ENCODE results near the gene PGBD5. TPM values are rescaled to one million over a fixed set of nuclear protein-coding genes. Genes with fewer than 3 reads are reported as not detected.
"Not testable (repeated sequence)": the region's sequence is repeated elsewhere in the genome, so short reads cannot be mapped to it uniquely, and the experiment has no call there.

The PGBD5 gene
- total and polyA plus RNA-seq, 2 experiments from 2014 or later: 0.82 to 2.4 TPM

- no peak for TF ChIP-seq EZH2phosphoT487 (IDR thresholded peaks at IDR 0.05; ENCODE audit: low read depth, severe bottlenecking, unreplicated experiment)
- no peak for TF ChIP-seq EZH2 (IDR thresholded peaks at IDR 0.05; ENCODE audit: borderline replicate concordance)
- no peak for TF ChIP-seq CTCF (IDR thresholded peaks at IDR 0.05; ENCODE audit: poor library complexity)
- no peak for DNase-seq (ENCODE audit: low spot score)
- Histone ChIP-seq H3K79me2 (no peaks in the 10 kb centered on the region), H3K9me2 (replicated peaks; ENCODE audit: insufficient read depth) (no peaks in the 10 kb centered on the region), H3K27ac (no peak overlapping the region), H3K27me3 (peaks cover 62% of the 10 kb centered on the region), H2AFZ (no peak overlapping the region), H4K20me1 (ENCODE audit: insufficient read depth, poor library complexity, severe bottlenecking) (no peaks in the 10 kb centered on the region), H3K4me2 (peak overlapping the region; percentile 88), H3K9me3 (ENCODE audit: low read depth) (no peaks in the 10 kb centered on the region), H3K4me1 (ENCODE audit: insufficient read depth) (peaks cover 11% of the 10 kb centered on the region), H3K4me3 (no peak overlapping the region), H3K36me3 (replicated peaks; ENCODE audit: insufficient read depth, low read depth) (no peaks in the 10 kb centered on the region)
- 78% methylated on average over 4 of the region's 4 CpGs for WGBS (ENCODE audit: low lambda C conversion rate, missing lambda C conversion rate)
These were observed 2.2 kb downstream of the PGBD5 start for GRCh38 chr1:230423951-230424350.

- peaks cover 11% of the 10 kb centered on the region for H3K4me1 ChIP-seq (ENCODE audit: insufficient read depth)
- no peak overlapping the region for H3K27ac ChIP-seq
- no peak overlapping the region for H2AFZ ChIP-seq
- no peak for TF ChIP-seq EZH2 (IDR thresholded peaks at IDR 0.05; ENCODE audit: borderline replicate concordance)
- H3K79me2 ChIP-seq: no peaks in the 10 kb centered on the region
- H4K20me1 ChIP-seq (ENCODE audit: insufficient read depth, poor library complexity, severe bottlenecking): no peaks in the 10 kb centered on the region
- H3K4me2 ChIP-seq: no peak overlapping the region
- no peaks in the 10 kb centered on the region for H3K9me2 ChIP-seq (replicated peaks; ENCODE audit: insufficient read depth)
- H3K36me3 ChIP-seq (replicated peaks; ENCODE audit: insufficient read depth, low read depth): no peaks in the 10 kb centered on the region
- H3K4me3 ChIP-seq: no peak overlapping the region
- no peaks in the 10 kb centered on the region for H3K9me3 ChIP-seq (ENCODE audit: low read depth)
- WGBS (ENCODE audit: low lambda C conversion rate, missing lambda C conversion rate): 80% methylated on average over 5 of the region's 5 CpGs
- no peak for DNase-seq (ENCODE audit: low spot score)
- H3K27me3 ChIP-seq: peaks cover 57% of the 10 kb centered on the region
These were observed 2.9 kb downstream of the PGBD5 start for GRCh38 chr1:230423261-230423660.

GRCh38 chr1:230422221-230422981 is 3.7 kb downstream of the PGBD5 start:
- Histone ChIP-seq H2AFZ (no peak overlapping the region), H3K36me3 (replicated peaks; ENCODE audit: insufficient read depth, low read depth) (no peaks in the 10 kb centered on the region), H3K4me3 (no peak overlapping the region), H3K9me2 (replicated peaks; ENCODE audit: insufficient read depth) (no peaks in the 10 kb centered on the region), H3K79me2 (no peaks in the 10 kb centered on the region), H3K9me3 (ENCODE audit: low read depth) (no peaks in the 10 kb centered on the region), H4K20me1 (ENCODE audit: insufficient read depth, poor library complexity, severe bottlenecking) (no peaks in the 10 kb centered on the region), H3K27ac (no peak overlapping the region), H3K4me1 (ENCODE audit: insufficient read depth) (peaks cover 11% of the 10 kb centered on the region), H3K27me3 (peaks cover 48% of the 10 kb centered on the region), H3K4me2 (no peak overlapping the region)
- TF ChIP-seq EZH2phosphoT487 (IDR thresholded peaks at IDR 0.05; ENCODE audit: low read depth, severe bottlenecking, unreplicated experiment) (no peak), CTCF (IDR thresholded peaks at IDR 0.05; ENCODE audit: poor library complexity) (no peak), EZH2 (IDR thresholded peaks at IDR 0.05; ENCODE audit: borderline replicate concordance) (no peak)
- DNase-seq (ENCODE audit: low spot score): no peak
- 52% methylated on average over 14 of the region's 14 CpGs for WGBS (ENCODE audit: low lambda C conversion rate, missing lambda C conversion rate)

GRCh38 chr1:230421481-230421880 is 4.7 kb downstream of the PGBD5 start:
- Histone ChIP-seq H2AFZ (no peak overlapping the region), H3K27ac (no peak overlapping the region), H3K36me3 (replicated peaks; ENCODE audit: insufficient read depth, low read depth) (no peaks in the 10 kb centered on the region), H3K4me1 (ENCODE audit: insufficient read depth) (peaks cover 11% of the 10 kb centered on the region), H3K4me2 (no peak overlapping the region), H4K20me1 (ENCODE audit: insufficient read depth, poor library complexity, severe bottlenecking) (no peaks in the 10 kb centered on the region), H3K9me3 (ENCODE audit: low read depth) (no peaks in the 10 kb centered on the region), H3K27me3 (peaks cover 43% of the 10 kb centered on the region), H3K9me2 (replicated peaks; ENCODE audit: insufficient read depth) (no peaks in the 10 kb centered on the region), H3K4me3 (no peak overlapping the region), H3K79me2 (no peaks in the 10 kb centered on the region)
- TF ChIP-seq CTCF (IDR thresholded peaks at IDR 0.05; ENCODE audit: poor library complexity) (no peak), EZH2 (IDR thresholded peaks at IDR 0.05; ENCODE audit: borderline replicate concordance) (no peak), EZH2phosphoT487 (IDR thresholded peaks at IDR 0.05; ENCODE audit: low read depth, severe bottlenecking, unreplicated experiment) (no peak)
- WGBS (ENCODE audit: low lambda C conversion rate, missing lambda C conversion rate): 83% methylated on average over 1 of the region's 1 CpG
- DNase-seq (ENCODE audit: low spot score): no peak

GRCh38 chr1:230420372-230420771 is 5.8 kb downstream of the PGBD5 start:
- H3K27ac ChIP-seq; H3K9me3 ChIP-seq (ENCODE audit: low read depth); H3K4me2 ChIP-seq; H3K4me3 ChIP-seq; H4K20me1 ChIP-seq (ENCODE audit: insufficient read depth, poor library complexity, severe bottlenecking); H3K79me2 ChIP-seq; H3K9me2 ChIP-seq (replicated peaks; ENCODE audit: insufficient read depth); DNase-seq (ENCODE audit: low spot score); H3K36me3 ChIP-seq (replicated peaks; ENCODE audit: insufficient read depth, low read depth); H2AFZ ChIP-seq: not testable (repeated sequence)
- 76% methylated on average over 2 of the region's 2 CpGs for WGBS (ENCODE audit: low lambda C conversion rate, missing lambda C conversion rate)
- Histone ChIP-seq H3K4me1 (ENCODE audit: insufficient read depth) (peaks cover 11% of the 10 kb centered on the region), H3K27me3 (peaks cover 42% of the 10 kb centered on the region)
